Heart right ventricle (tissue), 16 donors: ENCODE results near the gene ASGR2. TPM values are rescaled to one million over a fixed set of nuclear protein-coding genes. Genes with fewer than 3 reads are reported as not detected.
"Not testable (repeated sequence)": the region's sequence is repeated elsewhere in the genome, so short reads cannot be mapped to it uniquely, and the experiment has no call there.

Experiments
- ATAC-seq, 8 donors: fragments of 200-7000 bp; cut with Tn5 transposase; one replicate each; pipeline ENCODE4 v1.9.1; 2020; ENCODE audit warnings: mild to moderate bottlenecking in 8 of 8, moderate library complexity in 8 of 8, moderate number of reproducible peaks in 1 of 8
- DNase-seq, 2 donors: peaks; one replicate each; pipeline ENCODE4 v3.0.0-alpha.2; 2020
- H3K27ac ChIP-seq, 10 donors: fragments of 200-600 bp; sonication (generic) in 2 of 10; one replicate each; pipeline versions ENCODE4 v1.5.0 to v1.8.0; 2020 to 2022; ENCODE audit warnings: mild to moderate bottlenecking in 3 of 10
- H3K27me3 ChIP-seq, 7 donors: fragments of 200-600 bp; one replicate each; pipeline ENCODE4 v1.8.0; 2021 to 2022; ENCODE audit warnings: mild to moderate bottlenecking in 2 of 7
- H3K36me3 ChIP-seq, 9 donors: fragments of 200-600 bp; sonication (generic) in 1 of 9; one replicate each; pipeline versions ENCODE4 v1.5.0 to v1.8.0; 2020 to 2022; ENCODE audit warnings: mild to moderate bottlenecking in 2 of 9
- H3K4me1 ChIP-seq, 9 donors: fragments of 200-600 bp; sonication (generic) in 1 of 9; one replicate each; pipeline versions ENCODE4 v1.5.0 to v1.8.0; 2020 to 2022; ENCODE audit warnings: mild to moderate bottlenecking in 4 of 9
- H3K4me3 ChIP-seq, 10 donors: fragments of 200-600 bp; sonication (generic) in 2 of 10; one replicate each; pipeline versions ENCODE4 v1.5.0 to v1.8.0; 2020 to 2022; ENCODE audit warnings: mild to moderate bottlenecking in 7 of 10, moderate library complexity in 2 of 10
- H3K9me3 ChIP-seq, 11 donors: fragments of 200-600 bp in 10 of 11; sonication (generic) in 2 of 11; one replicate each; pipeline versions ENCODE4 v1.5.0 to v1.8.0; 2013 to 2022; ENCODE audit warnings: mild to moderate bottlenecking in 2 of 11, control low read depth in 1 of 11, moderate library complexity in 1 of 11
- CTCF ChIP-seq, 9 donors: fragments of 200-600 bp; sonication (generic) in 2 of 9; IDR thresholded peaks; one replicate each; pipeline versions ENCODE4 v1.5.0 to v1.8.0; 2021 to 2022; ENCODE audit warnings: antibody characterized with exemption in 9 of 9, mild to moderate bottlenecking in 5 of 9, moderate library complexity in 1 of 9
- WGBS, 2 donors: extraction: QIAGEN DNeasy Blood & Tissue Kit; methylation state at CpG; one replicate each; pipeline ENCODE4 v1.1.7; 2013; ENCODE audit warnings: inconsistent platforms in 1 of 2; 5-methylcytosine and 5-hydroxymethylcytosine counted together
- intact Hi-C, 10 donors: fragments of 100-400 bp; cut with DNase I; formaldehyde crosslinking; loops; one replicate each; pipeline versions ENCODE4 v1.11.1 to v1.14.2; 2022
- polyA plus RNA-seq, 2 donors: library from polyadenylated mRNA; stranded (reverse); fragments of 200-250 nt; gene quantifications; one replicate each; pipeline ENCODE4 v1.2.3, GENCODE V29; 2013
- total RNA-seq, 10 donors: library from RNA; stranded (reverse); fragmentation: NEBNext Ultra II Directional in 3 of 10; extraction: Animal tissue kit (Norgen Biotek cat#: 25700) in 3 of 10; gene quantifications; one replicate each; pipeline versions ENCODE4 v1.2.1 to v1.2.4, GENCODE V29; 2021 to 2023
- donor health status: Arrhythmogenic right ventricular cardiomyopathy.
- donor health status: ischemic (EF 13 %, LVEDD 7.1; RV severe dilation, severe dysfunction).
- donor health status: healthy with polysubstance abuse.
- donor health status: DM: no; HTN: yes; CAD: no.
- donor health status: DM: no; HTN: no; CAD: no.
- donor health status: ischemic (EF 25% LVEDD 6.9; RV normal size, moderate dysfunction).
- donor health status: ischemic (EF 25% LVEDD 5.7; RV mildly dilated, moderate dysfunction).
- donor health status: healthy.
- donor health status: DM: yes; HTN: yes; CAD: no.
- donor health status: Ischemic cardiomyopathy.
- donor health status: ischemic (EF 35%, LVEDD 5.7; RV mildly dilated, moderate dysfunction).
- donor health status: nonischemic (EF 11% LVEDD 7.7; RV severe dilation, severe dysfunction).
- donor health status: DM: yes; HTN: yes; CAD: no.
- donor health status: PGD.
- donor health status: ischemic (EF 29% LVEDD 5.4; RV normal size, mild dysfunction).
- donor health status: nonischemic (EF 23%, LVEDD 6.1; RV moderate dilation, normal function).

The ASGR2 gene
- total and polyA plus RNA-seq, 12 donors: 0.16 to 0.54 (median 0.33) TPM; not detected in 6

- no peak for DNase-seq
- whole genome bisulfite sequencing, 2 donors: 86 to 89% methylated on average over 8 of the region's 8 CpGs
- H3K27ac ChIP-seq: no peak overlapping the region
- intact Hi-C loops: no loop called here
- no peaks in the 10 kb centered on the region for H3K9me3 ChIP-seq
- TF ChIP-seq CTCF (IDR thresholded peaks at IDR 0.05): no peak
- no peaks in the 10 kb centered on the region for H3K36me3 ChIP-seq
- H3K27me3 ChIP-seq: peaks cover 0 to 66% (median 42%) of the 10 kb centered on the region in 7 donors
- H3K4me3 ChIP-seq: no peak overlapping the region
- H3K4me1 ChIP-seq: peaks cover 0 to 32% (median 4%) of the 10 kb centered on the region in 9 donors
- ATAC-seq: no peak
Measured at GRCh38 chr17:7129311-7129710, 14.7 kb upstream of the ASGR2 start.

GRCh38 chr17:7128160-7128559, 13.5 kb upstream of the ASGR2 start:
- no peaks in the 10 kb centered on the region for H3K36me3 ChIP-seq
- TF ChIP-seq CTCF (IDR thresholded peaks at IDR 0.05): no peak
- DNase-seq (no peak), ATAC-seq (no peak)
- no peak overlapping the region for H3K4me3 ChIP-seq
- peaks cover 0 to 59% (median 35%) of the 10 kb centered on the region in 7 donors for H3K27me3 ChIP-seq
- WGBS, 2 donors: 55 to 61% methylated on average over 5 of the region's 5 CpGs
- no peak overlapping the region for H3K27ac ChIP-seq
- H3K4me1 ChIP-seq: peaks cover 0 to 31% (median 4%) of the 10 kb centered on the region in 9 donors
- H3K9me3 ChIP-seq: no peaks in the 10 kb centered on the region
- intact Hi-C loops: no loop called here

- H3K9me3 ChIP-seq, DNase-seq, H3K27ac ChIP-seq, intact Hi-C loops, H3K36me3 ChIP-seq, H3K4me3 ChIP-seq, ATAC-seq: not testable (repeated sequence)
- peaks cover 0 to 60% (median 29%) of the 10 kb centered on the region in 7 donors for H3K27me3 ChIP-seq
- H3K4me1 ChIP-seq: peaks cover 0 to 31% (median under 1%) of the 10 kb centered on the region in 9 donors
- WGBS, 2 donors: 89 to 95% methylated on average over 4 to 5 of the region's 5 CpGs
Measured at GRCh38 chr17:7127501-7127900, 12.9 kb upstream of the ASGR2 start.

- 81 to 85% methylated on average over 12 of the region's 12 CpGs for WGBS, 2 donors
- H3K36me3 ChIP-seq, intact Hi-C loops, H3K27ac ChIP-seq, DNase-seq, H3K4me3 ChIP-seq, ATAC-seq, H3K9me3 ChIP-seq: not testable (repeated sequence)
- peaks cover 0 to 48% (median 24%) of the 10 kb centered on the region in 7 donors for H3K27me3 ChIP-seq
- peaks cover 0 to 35% (median 0%) of the 10 kb centered on the region in 9 donors for H3K4me1 ChIP-seq
Measured at GRCh38 chr17:7126386-7126785, 11.8 kb upstream of the ASGR2 start.

- Histone ChIP-seq H3K27ac (no peak overlapping the region), H3K4me1 (peaks cover 0 to 37% (median 0%) of the 10 kb centered on the region in 9 donors), H3K36me3 (no peaks in the 10 kb centered on the region), H3K4me3 (no peak overlapping the region), H3K27me3 (peaks cover 0 to 44% (median 26%) of the 10 kb centered on the region in 7 donors), H3K9me3 (no peaks in the 10 kb centered on the region)
- intact Hi-C loops: loop anchor here in 1 of 10 donors (5.0 kb wide), 1 partner anchor 43 kb away; the partner anchor contains the start of gene CLEC10A
- ATAC-seq: no peak
- 85 to 87% methylated on average over 5 of the region's 5 CpGs for WGBS, 2 donors
- no peak for DNase-seq
- TF ChIP-seq CTCF (IDR thresholded peaks at IDR 0.05): no peak
Measured at GRCh38 chr17:7124923-7125322, 10.3 kb upstream of the ASGR2 start.
